Neural cell (in vitro differentiated cells): ENCODE measurements around the gene FNDC3B. TPM values are rescaled to one million over a fixed set of nuclear protein-coding genes. Genes with fewer than 3 reads are reported as not detected.

Source experiments
- H2AFZ ChIP-seq: fragments of 200-600, 300-800 bp; sonication (generic), shearing (Covaris generic); 2 replicates; pipeline ENCODE4 v1.6.0; 2014; ENCODE audit warnings: low read depth, mild to moderate bottlenecking, antibody characterized with exemption, low read length, moderate library complexity
- H3F3A ChIP-seq: fragments of 200-600 bp; shearing (Covaris generic); 2 replicates; pipeline ENCODE4 v1.6.1; 2016; ENCODE audit warnings: mild to moderate bottlenecking, moderate library complexity, mixed read lengths, antibody characterized with exemption, low read length; ENCODE audit not compliant: insufficient read depth, poor library complexity, severe bottlenecking
- H3K27ac ChIP-seq: fragments of 200-600, 300-800 bp; sonication (generic), shearing (Covaris generic); 2 replicates; pipeline ENCODE4 v1.5.1; 2014; ENCODE audit warnings: mild to moderate bottlenecking, low read length, moderate library complexity
- H3K27me3 ChIP-seq: fragments of 300-800, 200-600 bp; sonication (generic), shearing (Covaris generic); 2 replicates; pipeline ENCODE4 v1.6.0; 2014; ENCODE audit warnings: mild to moderate bottlenecking, low read depth, low read length, moderate library complexity; ENCODE audit not compliant: insufficient read depth
- H3K36me3 ChIP-seq: fragments of 300-800, 200-600 bp; sonication (generic), shearing (Covaris generic); 2 replicates; pipeline ENCODE4 v1.5.1; 2014; ENCODE audit warnings: mild to moderate bottlenecking, antibody characterized with exemption, low read length, moderate library complexity; ENCODE audit not compliant: insufficient read depth
- H3K4me2 ChIP-seq: fragments of 300-800, 200-600 bp; sonication (generic), shearing (Covaris generic); 2 replicates; pipeline ENCODE4 v1.6.0; 2014; ENCODE audit warnings: mild to moderate bottlenecking, low read length
- H3K4me3 ChIP-seq: fragments of 300-800, 200-600 bp; sonication (generic), shearing (Covaris generic); 2 replicates; pipeline ENCODE4 v1.5.1; 2014; ENCODE audit warnings: mild to moderate bottlenecking, low read length, moderate library complexity
- H3K79me2 ChIP-seq: fragments of 200-600 bp; shearing (Covaris generic); replicated peaks from 2 replicates; pipeline ENCODE4 v1.6.0; 2014; ENCODE audit warnings: mild to moderate bottlenecking, low read length, moderate library complexity; ENCODE audit not compliant: insufficient read depth
- H3K9ac ChIP-seq: fragments of 300-800, 200-600 bp; sonication (generic), shearing (Covaris generic); 2 replicates; pipeline ENCODE4 v1.6.1; 2016; ENCODE audit warnings: mild to moderate bottlenecking, low read length, mixed read lengths
- H3K9me2 ChIP-seq: fragments of 200-600 bp; shearing (Covaris generic); 2 replicates; pipeline ENCODE4 v1.6.1; 2016; ENCODE audit warnings: mild to moderate bottlenecking, low read length, mixed read lengths; ENCODE audit not compliant: insufficient read depth
- H3K9me3 ChIP-seq: fragments of 200-600, 300-800 bp; sonication (generic), shearing (Covaris generic); 2 replicates; pipeline ENCODE4 v1.6.1; 2016; ENCODE audit warnings: mild to moderate bottlenecking, mixed run types, low read length, moderate library complexity, mixed read lengths
- H4K20me1 ChIP-seq: fragments of 200-600 bp; shearing (Covaris generic); 2 replicates; pipeline ENCODE4 v1.6.1; 2016; ENCODE audit warnings: mild to moderate bottlenecking, mixed run types; ENCODE audit not compliant: insufficient read depth
- CTCF ChIP-seq: fragments of 450-650 bp; IDR thresholded peaks from 2 replicates; pipeline ENCODE4 v1.5.1; 2014; ENCODE audit warnings: antibody characterized with exemption, mild to moderate bottlenecking, moderate library complexity; ENCODE audit not compliant: poor library complexity, severe bottlenecking
- EP300 ChIP-seq: fragments of 450-650 bp; conservative IDR thresholded peaks from 2 replicates; pipeline ENCODE4 v1.6.1; 2014; ENCODE audit warnings: antibody characterized with exemption, mild to moderate bottlenecking, moderate library complexity; ENCODE audit not compliant: poor library complexity, severe bottlenecking
- EZH2 ChIP-seq: fragments of 200-600, 300-800 bp; shearing (Covaris generic), sonication (generic); IDR thresholded peaks from 2 replicates; pipeline ENCODE4 v1.6.1; 2014; ENCODE audit warnings: antibody characterized with exemption, low read length, borderline replicate concordance, mild to moderate bottlenecking; ENCODE audit not compliant: insufficient read depth, poor library complexity, severe bottlenecking
- MXI1 ChIP-seq: fragments of 450-650 bp; conservative IDR thresholded peaks from 2 replicates; pipeline ENCODE4 v1.6.1; 2014; ENCODE audit warnings: antibody characterized with exemption, mild to moderate bottlenecking; ENCODE audit not compliant: poor library complexity, severe bottlenecking
- POLR2AphosphoS5 ChIP-seq: IDR thresholded peaks from 2 replicates; pipeline ENCODE4 v1.6.1; 2012
- RAD21 ChIP-seq: fragments of 450-650 bp; conservative IDR thresholded peaks from 2 replicates; pipeline ENCODE4 v1.6.1; 2014; ENCODE audit warnings: antibody characterized with exemption, mild to moderate bottlenecking, moderate library complexity
- REST ChIP-seq: IDR thresholded peaks from 2 replicates; pipeline ENCODE4 v1.6.1; 2012; ENCODE audit warnings: borderline replicate concordance
- SMC3 ChIP-seq: fragments of 450-650 bp; conservative IDR thresholded peaks from 2 replicates; pipeline ENCODE4 v1.6.1; 2014; ENCODE audit warnings: antibody characterized with exemption, mild to moderate bottlenecking, moderate library complexity; ENCODE audit not compliant: poor library complexity
- TAF1 ChIP-seq: IDR thresholded peaks from 2 replicates; pipeline ENCODE4 v1.6.1; 2012; ENCODE audit warnings: low read depth
- polyA plus RNA-seq: library from polyadenylated mRNA; depleted of rRNA; stranded (reverse); fragments of >200 nt; gene quantifications from 2 replicates; pipeline ENCODE4 v1.2.3, GENCODE V29; 2014

Gene FNDC3B
- polyA plus RNA-seq, 1 donor from 2014 or later: 4.9 TPM

- TF ChIP-seq EP300 (no peak), MXI1 (no peak), POLR2AphosphoS5 (no peak), RAD21 (no peak), CTCF (no peak), REST (no peak), EZH2 (no peak), SMC3 (no peak), TAF1 (no peak)
- no peaks in the 10 kb centered on the region for H3F3A ChIP-seq
- H3K27ac ChIP-seq: no peak overlapping the region
- no peaks in the 10 kb centered on the region for H3K9me3 ChIP-seq
- H3K9ac ChIP-seq: no peak overlapping the region
- no peak overlapping the region for H2AFZ ChIP-seq
- H3K27me3 ChIP-seq: no peaks in the 10 kb centered on the region
- no peak overlapping the region for H3K4me2 ChIP-seq
- no peak overlapping the region for H3K4me3 ChIP-seq
- no peaks in the 10 kb centered on the region for H3K36me3 ChIP-seq
- no peaks in the 10 kb centered on the region for H4K20me1 ChIP-seq
- H3K9me2 ChIP-seq: no peaks in the 10 kb centered on the region
- no peaks in the 10 kb centered on the region for H3K79me2 ChIP-seq
Measured at GRCh38 chr3:172121981-172122380, 82.6 kb downstream of the FNDC3B start.

GRCh38 chr3:172124271-172124670 lies 84.9 kb downstream of the FNDC3B start:
- H2AFZ ChIP-seq: no peak overlapping the region
- no peaks in the 10 kb centered on the region for H3K9me2 ChIP-seq
- H3K36me3 ChIP-seq: no peaks in the 10 kb centered on the region
- no peaks in the 10 kb centered on the region for H4K20me1 ChIP-seq
- H3K4me3 ChIP-seq: no peak overlapping the region
- H3K27ac ChIP-seq: no peak overlapping the region
- TF ChIP-seq REST (no peak), RAD21 (no peak), POLR2AphosphoS5 (no peak), MXI1 (no peak), EZH2 (no peak), TAF1 (no peak), EP300 (no peak), SMC3 (no peak), CTCF (no peak)
- H3K4me2 ChIP-seq: no peak overlapping the region
- no peaks in the 10 kb centered on the region for H3K27me3 ChIP-seq
- H3K9ac ChIP-seq: no peak overlapping the region
- H3F3A ChIP-seq: no peaks in the 10 kb centered on the region
- H3K79me2 ChIP-seq: no peaks in the 10 kb centered on the region
- H3K9me3 ChIP-seq: no peaks in the 10 kb centered on the region
